ENCODE measurements around the gene MARVELD1. TPM values are rescaled to one million over a fixed set of nuclear protein-coding genes. Genes with fewer than 3 reads are reported as not detected.

The MARVELD1 gene
- total and polyA plus RNA-seq, 2 of the 13 experiments (the other 11 are each of a cell fraction or from before 2014, with no cell fraction given), result not detected

DNA sequence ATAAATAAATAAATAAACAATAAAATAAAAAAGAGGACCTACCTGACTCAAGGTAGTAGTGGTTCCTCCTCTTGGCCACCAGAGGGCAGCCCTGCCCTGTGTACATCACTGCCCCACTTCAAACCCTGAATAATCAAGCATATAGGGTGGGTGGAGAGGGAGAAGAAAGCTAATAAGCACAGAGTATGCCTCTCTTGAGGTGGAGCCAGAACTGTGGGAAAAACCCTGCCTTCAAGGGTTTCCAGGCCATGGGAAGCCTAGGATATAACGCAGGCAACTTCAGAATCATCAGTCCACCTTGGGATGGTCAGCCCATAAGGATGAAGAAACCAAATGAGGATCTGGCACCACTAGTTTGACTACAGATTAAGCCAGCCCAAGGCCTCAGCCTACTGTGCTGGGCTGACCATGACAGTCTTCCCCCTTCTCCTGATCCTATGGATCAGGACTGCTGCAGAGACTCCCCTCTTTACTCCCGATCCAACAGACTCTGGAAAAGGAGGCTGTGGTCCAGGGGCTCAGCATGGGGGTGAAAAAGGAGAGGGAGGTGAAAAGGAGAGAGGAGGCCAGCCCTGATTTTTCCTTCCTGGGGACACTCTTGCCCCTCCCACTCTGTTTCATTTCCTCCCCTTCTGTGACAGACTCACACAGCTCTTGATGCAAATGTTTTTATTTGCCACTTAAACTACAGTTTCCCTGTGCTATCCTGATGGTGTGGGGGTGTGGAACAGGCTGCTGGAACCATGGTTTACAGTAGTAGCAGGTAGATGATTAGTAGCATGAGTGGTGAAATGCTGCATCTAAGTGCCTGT lies 36.6 kb upstream of the MARVELD1 start:
- Histone ChIP-seq H3K4me3 (replicated peaks in 1 of 3; ENCODE audit: insufficient read depth in 1 of 3, low read depth in 2 of 3, low read length in 3 of 3) (no peak overlapping the region), H3K9ac (ENCODE audit: insufficient read depth, low read depth, low read length) (no peak overlapping the region), H3K79me2 (ENCODE audit: insufficient read depth, low read length) (peaks cover 17% of the 10 kb centered on the region), H4K20me1 (ENCODE audit: insufficient read depth, low read length) (peaks cover 20% of the 10 kb centered on the region), H2AFZ (ENCODE audit: low read length) (no peak overlapping the region), H3K4me1 (ENCODE audit: insufficient read depth, low read length) (peaks cover 3% of the 10 kb centered on the region), H3K27ac (ENCODE audit: extremely low read length, insufficient read depth, low read length) (no peak overlapping the region), H3K36me3 (replicated peaks in 1 of 2; ENCODE audit: control insufficient read depth in 1 of 2, insufficient read depth in 2 of 2, low read length in 2 of 2) (peaks cover 24 to 78% of the 10 kb centered on the region in 2 experiments), H3K9me3 (ENCODE audit: low read length) (no peaks in the 10 kb centered on the region), H3K27me3 (ENCODE audit: control insufficient read depth in 1 of 2, insufficient read depth in 2 of 2, low read length in 2 of 2) (no peaks in the 10 kb centered on the region), H3K4me2 (ENCODE audit: low read depth, low read length) (no peak overlapping the region)
- peak; percentile 34 for FAIRE-seq
- ChIA-PET POLR2A (interaction anchor here (0.6 to 5.9 kb wide), 5 partner anchors 10 to 93 kb away, joined by 3 to 29 read pairs (median 3); partner anchors contain the start of genes AVPI1 and ZFYVE27), CTCF (ENCODE audit: low intra/inter-chr PET ratio, low total read pairs) (interaction anchor here (0.9 to 2.8 kb wide), 4 partner anchors 24 to 55 kb away, joined by 3 to 40 read pairs (median 7); no protein-coding TSS in a partner anchor)
- 80% methylated on average over 2 of the region's 2 CpGs for WGBS (ENCODE audit: low lambda C conversion rate)
- intact Hi-C loops (cut with micrococcal nuclease; ENCODE audit: unreplicated experiment) (loop anchor here (1.0 to 2.0 kb wide), 3 partner anchors 24 to 54 kb away; no protein-coding TSS in a partner anchor), in situ Hi-C loops (cut with HindIII; ENCODE audit: extremely low pct_ligation_motif_present, low pct_unique_long_range_greater_than_20kb) (loop anchor here (5.0 kb wide), 1 partner anchor 55 kb away; no protein-coding TSS in a partner anchor)
- peak; percentile 75 for ATAC-seq
- BruUV-seq (replicated peaks), result no TSS peak
- DNase-seq (ENCODE audit: low spot score), result peak; percentile 49
- TF ChIP-seq, protein P1, sequence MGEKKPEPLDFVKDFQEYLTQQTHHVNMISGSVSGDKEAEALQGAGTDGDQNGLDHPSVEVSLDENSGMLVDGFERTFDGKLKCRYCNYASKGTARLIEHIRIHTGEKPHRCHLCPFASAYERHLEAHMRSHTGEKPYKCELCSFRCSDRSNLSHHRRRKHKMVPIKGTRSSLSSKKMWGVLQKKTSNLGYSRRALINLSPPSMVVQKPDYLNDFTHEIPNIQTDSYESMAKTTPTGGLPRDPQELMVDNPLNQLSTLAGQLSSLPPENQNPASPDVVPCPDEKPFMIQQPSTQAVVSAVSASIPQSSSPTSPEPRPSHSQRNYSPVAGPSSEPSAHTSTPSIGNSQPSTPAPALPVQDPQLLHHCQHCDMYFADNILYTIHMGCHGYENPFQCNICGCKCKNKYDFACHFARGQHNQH (CRISPR knock-in tag; IDR thresholded peaks at IDR 0.05), result peak; percentile 20; the same call in 1 of the 2 replicates
- TF ChIP-seq KDM5A (IDR thresholded peaks at IDR 0.05; ENCODE audit: borderline replicate concordance, low read length) (no peak), SOX5 (CRISPR knock-in tag; IDR thresholded peaks at IDR 0.05; ENCODE audit: borderline replicate concordance) (0 out of 2 replicates have a peak, but pooled peaks have one; percentile 9), NFIC (IDR thresholded peaks at IDR 0.05; ENCODE audit: low read length) (no peak), MAFK (conservative IDR thresholded peaks at IDR 0.05 in 1 of 2, IDR thresholded peaks at IDR 0.05 in 1 of 2; ENCODE audit: low read length in 2 of 2) (no peak), TRIM24 (CRISPR knock-in tag; IDR thresholded peaks at IDR 0.05) (no peak), POLR2AphosphoS5 (IDR thresholded peaks at IDR 0.05; ENCODE audit: low read depth, low read length) (peak; percentile 5; the same call in 1 of the 2 replicates), ZNF12 (CRISPR knock-in tag; IDR thresholded peaks at IDR 0.05) (no peak), CHD4 (IDR thresholded peaks at IDR 0.05; ENCODE audit: borderline replicate concordance, low read length) (no peak), ZNF260 (CRISPR knock-in tag; IDR thresholded peaks at IDR 0.05; ENCODE audit: borderline replicate concordance, low read depth) (no peak), NCOA2 (CRISPR knock-in tag; IDR thresholded peaks at IDR 0.05) (no peak)
- TF ChIP-seq, protein P2, sequence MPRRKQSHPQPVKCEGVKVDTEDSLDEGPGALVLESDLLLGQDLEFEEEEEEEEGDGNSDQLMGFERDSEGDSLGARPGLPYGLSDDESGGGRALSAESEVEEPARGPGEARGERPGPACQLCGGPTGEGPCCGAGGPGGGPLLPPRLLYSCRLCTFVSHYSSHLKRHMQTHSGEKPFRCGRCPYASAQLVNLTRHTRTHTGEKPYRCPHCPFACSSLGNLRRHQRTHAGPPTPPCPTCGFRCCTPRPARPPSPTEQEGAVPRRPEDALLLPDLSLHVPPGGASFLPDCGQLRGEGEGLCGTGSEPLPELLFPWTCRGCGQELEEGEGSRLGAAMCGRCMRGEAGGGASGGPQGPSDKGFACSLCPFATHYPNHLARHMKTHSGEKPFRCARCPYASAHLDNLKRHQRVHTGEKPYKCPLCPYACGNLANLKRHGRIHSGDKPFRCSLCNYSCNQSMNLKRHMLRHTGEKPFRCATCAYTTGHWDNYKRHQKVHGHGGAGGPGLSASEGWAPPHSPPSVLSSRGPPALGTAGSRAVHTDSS (CRISPR knock-in tag; conservative IDR thresholded peaks at IDR 0.05), result no peak
- TF ChIP-seq, protein P3, sequence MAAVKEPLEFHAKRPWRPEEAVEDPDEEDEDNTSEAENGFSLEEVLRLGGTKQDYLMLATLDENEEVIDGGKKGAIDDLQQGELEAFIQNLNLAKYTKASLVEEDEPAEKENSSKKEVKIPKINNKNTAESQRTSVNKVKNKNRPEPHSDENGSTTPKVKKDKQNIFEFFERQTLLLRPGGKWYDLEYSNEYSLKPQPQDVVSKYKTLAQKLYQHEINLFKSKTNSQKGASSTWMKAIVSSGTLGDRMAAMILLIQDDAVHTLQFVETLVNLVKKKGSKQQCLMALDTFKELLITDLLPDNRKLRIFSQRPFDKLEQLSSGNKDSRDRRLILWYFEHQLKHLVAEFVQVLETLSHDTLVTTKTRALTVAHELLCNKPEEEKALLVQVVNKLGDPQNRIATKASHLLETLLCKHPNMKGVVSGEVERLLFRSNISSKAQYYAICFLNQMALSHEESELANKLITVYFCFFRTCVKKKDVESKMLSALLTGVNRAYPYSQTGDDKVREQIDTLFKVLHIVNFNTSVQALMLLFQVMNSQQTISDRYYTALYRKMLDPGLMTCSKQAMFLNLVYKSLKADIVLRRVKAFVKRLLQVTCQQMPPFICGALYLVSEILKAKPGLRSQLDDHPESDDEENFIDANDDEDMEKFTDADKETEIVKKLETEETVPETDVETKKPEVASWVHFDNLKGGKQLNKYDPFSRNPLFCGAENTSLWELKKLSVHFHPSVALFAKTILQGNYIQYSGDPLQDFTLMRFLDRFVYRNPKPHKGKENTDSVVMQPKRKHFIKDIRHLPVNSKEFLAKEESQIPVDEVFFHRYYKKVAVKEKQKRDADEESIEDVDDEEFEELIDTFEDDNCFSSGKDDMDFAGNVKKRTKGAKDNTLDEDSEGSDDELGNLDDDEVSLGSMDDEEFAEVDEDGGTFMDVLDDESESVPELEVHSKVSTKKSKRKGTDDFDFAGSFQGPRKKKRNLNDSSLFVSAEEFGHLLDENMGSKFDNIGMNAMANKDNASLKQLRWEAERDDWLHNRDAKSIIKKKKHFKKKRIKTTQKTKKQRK (IDR thresholded peaks at IDR 0.05; ENCODE audit: low read length), result no peak
- TF ChIP-seq, protein P4, sequence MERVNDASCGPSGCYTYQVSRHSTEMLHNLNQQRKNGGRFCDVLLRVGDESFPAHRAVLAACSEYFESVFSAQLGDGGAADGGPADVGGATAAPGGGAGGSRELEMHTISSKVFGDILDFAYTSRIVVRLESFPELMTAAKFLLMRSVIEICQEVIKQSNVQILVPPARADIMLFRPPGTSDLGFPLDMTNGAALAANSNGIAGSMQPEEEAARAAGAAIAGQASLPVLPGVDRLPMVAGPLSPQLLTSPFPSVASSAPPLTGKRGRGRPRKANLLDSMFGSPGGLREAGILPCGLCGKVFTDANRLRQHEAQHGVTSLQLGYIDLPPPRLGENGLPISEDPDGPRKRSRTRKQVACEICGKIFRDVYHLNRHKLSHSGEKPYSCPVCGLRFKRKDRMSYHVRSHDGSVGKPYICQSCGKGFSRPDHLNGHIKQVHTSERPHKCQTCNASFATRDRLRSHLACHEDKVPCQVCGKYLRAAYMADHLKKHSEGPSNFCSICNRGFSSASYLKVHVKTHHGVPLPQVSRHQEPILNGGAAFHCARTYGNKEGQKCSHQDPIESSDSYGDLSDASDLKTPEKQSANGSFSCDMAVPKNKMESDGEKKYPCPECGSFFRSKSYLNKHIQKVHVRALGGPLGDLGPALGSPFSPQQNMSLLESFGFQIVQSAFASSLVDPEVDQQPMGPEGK (CRISPR knock-in tag; IDR thresholded peaks at IDR 0.05), result no peak

Data from HepG2 (cell line).